Fibroblast of skin of abdomen (primary cell): Measurements from ENCODE around the gene DLL4. TPM values are rescaled to one million over a fixed set of nuclear protein-coding genes. Genes with fewer than 3 reads are reported as not detected.

ENCODE experiments used
- DNase-seq: peaks from one replicate; pipeline ENCODE4 v3.0.0-alpha.2; 2013
- polyA plus RNA-seq, 2 experiments: library from polyadenylated mRNA; unstranded; fragments of 120-200 nt; gene quantifications; one replicate each; pipeline ENCODE4 v1.2.1, GENCODE V29; 2013; ENCODE audit not compliant: insufficient read length in 2 of 2

DLL4 gene
- polyA plus RNA-seq (2013, experiment 1 of 2; ENCODE audit: insufficient read length): 0.04 TPM
- polyA plus RNA-seq (2013, experiment 2 of 2; ENCODE audit: insufficient read length): 0.04 TPM

- peak; percentile 23 for DNase-seq
Measured at GRCh38 chr15:40928821-40929659, at the start of gene DLL4. TSS of gene DLL4 (plus strand) at chr15:40929340. CDS start at chr15:40929669, 329 bp downstream.

- DNase-seq: no peak
Measured at GRCh38 chr15:40879609-40880008, 49.5 kb upstream of the DLL4 start.

DNA sequence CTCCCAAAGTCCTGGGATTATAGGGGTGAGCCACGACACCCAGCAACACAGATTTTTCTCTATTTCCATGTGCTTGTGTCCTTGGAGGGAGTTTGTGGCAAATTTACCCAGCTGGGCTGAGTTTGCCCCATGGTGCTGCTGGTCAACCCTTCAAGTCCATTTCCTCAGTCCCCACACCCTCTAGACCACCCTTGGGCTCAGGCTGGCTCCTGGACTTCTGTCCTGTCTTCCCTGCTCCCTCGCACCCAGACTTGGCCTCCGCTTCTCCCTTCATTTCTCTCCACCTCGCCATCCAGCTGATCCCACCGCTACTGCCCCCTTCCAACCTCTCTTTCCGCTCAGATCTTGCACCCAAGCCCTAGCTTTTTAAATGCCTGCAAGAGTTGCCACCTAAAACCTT lies 47.8 kb upstream of the DLL4 start:
- DNase-seq: no peak

GRCh38 chr15:40886586-40886985 lies 42.6 kb upstream of the DLL4 start:
- DNase-seq: no peak

- DNase-seq: no peak
Measured at GRCh38 chr15:40889112-40889511, 40.0 kb upstream of the DLL4 start.

GRCh38 chr15:40891138-40891537 lies 38.0 kb upstream of the DLL4 start:
- no peak for DNase-seq

GRCh38 chr15:40891810-40892446 lies 37.2 kb upstream of the DLL4 start:
- peak; percentile 33 for DNase-seq

- DNase-seq: no peak
Measured at GRCh38 chr15:40892447-40893012, 36.6 kb upstream of the DLL4 start.

GRCh38 chr15:40893019-40893670 lies 36.0 kb upstream of the DLL4 start:
- DNase-seq: no peak

DNA sequence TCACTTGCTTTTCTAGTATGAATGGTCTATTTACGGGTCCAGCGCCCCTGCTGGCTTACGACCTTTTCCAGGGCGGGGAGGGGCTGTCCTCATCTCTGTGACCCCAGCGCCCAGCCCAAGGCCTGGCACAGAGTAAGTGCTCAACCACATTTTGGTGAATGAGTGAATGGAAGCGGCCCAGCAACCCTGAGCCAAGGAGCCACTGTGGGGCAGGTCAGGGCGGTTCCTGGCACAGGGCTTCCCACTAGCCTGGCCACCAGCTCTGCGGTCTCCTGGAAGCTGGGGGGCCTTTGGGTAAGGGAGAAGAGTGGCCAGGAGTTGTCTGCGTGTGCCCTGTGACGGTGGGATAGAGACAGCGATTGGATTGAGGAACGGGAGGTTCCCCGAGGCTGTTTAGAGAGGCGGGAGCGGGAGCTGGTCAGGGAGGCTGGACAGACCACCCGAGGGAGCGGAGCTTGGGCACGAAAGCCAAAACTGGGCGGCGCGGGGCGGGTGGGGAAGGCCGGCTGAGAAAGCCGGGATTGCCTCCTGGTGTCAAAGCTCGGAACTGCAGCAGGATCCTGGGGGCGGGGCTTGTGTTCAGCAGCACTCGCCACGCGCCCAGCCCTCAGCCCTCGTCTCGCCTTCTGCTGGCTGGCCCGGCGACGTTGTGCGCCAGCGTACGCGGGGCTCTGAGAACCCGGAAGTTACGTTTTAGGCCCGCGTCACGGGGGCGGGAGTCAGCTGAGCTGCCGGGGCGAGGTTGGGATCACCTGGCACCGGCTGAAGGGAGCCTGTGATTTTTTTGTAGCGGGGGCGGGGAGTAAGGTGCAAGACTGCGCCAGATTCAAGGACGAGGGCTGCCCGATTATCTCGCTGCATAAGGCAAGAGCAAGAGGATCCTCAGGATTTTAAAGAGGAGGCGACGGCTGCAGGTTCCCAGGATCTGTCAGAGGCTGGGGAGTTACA lies 35.1 kb upstream of the DLL4 start, which contains the start of gene VPS18:
TSS of gene VPS18 (plus strand) at position 718 of the 948 bp plus-strand sequence. CDS start 319 bp downstream, outside the sequence.
- DNase-seq: peak; percentile 96

GRCh38 chr15:40894681-40895448 lies 34.3 kb upstream of the DLL4 start:
- DNase-seq: peak; percentile 75

GRCh38 chr15:40899536-40900207 lies 29.5 kb upstream of the DLL4 start:
- DNase-seq: no peak

DNA sequence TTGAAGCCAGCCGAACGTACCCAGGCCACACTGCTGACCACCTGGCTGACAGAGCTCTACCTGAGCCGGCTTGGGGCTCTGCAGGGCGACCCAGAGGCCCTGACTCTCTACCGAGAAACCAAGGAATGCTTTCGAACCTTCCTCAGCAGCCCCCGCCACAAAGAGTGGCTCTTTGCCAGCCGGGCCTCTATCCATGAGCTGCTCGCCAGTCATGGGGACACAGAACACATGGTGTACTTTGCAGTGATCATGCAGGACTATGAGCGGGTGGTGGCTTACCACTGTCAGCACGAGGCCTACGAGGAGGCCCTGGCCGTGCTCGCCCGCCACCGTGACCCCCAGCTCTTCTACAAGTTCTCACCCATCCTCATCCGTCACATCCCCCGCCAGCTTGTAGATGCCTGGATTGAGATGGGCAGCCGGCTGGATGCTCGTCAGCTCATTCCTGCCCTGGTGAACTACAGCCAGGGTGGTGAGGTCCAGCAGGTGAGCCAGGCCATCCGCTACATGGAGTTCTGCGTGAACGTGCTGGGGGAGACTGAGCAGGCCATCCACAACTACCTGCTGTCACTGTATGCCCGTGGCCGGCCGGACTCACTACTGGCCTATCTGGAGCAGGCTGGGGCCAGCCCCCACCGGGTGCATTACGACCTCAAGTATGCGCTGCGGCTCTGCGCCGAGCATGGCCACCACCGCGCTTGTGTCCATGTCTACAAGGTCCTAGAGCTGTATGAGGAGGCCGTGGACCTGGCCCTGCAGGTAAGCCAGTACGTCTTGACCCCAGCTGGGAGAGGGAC lies 28.7 kb upstream of the DLL4 start:
- DNase-seq: no peak

- no peak for DNase-seq
Measured at GRCh38 chr15:40901053-40901443, 28.1 kb upstream of the DLL4 start.

GRCh38 chr15:40902605-40903561 lies 26.3 kb upstream of the DLL4 start:
- no peak for DNase-seq

DNA sequence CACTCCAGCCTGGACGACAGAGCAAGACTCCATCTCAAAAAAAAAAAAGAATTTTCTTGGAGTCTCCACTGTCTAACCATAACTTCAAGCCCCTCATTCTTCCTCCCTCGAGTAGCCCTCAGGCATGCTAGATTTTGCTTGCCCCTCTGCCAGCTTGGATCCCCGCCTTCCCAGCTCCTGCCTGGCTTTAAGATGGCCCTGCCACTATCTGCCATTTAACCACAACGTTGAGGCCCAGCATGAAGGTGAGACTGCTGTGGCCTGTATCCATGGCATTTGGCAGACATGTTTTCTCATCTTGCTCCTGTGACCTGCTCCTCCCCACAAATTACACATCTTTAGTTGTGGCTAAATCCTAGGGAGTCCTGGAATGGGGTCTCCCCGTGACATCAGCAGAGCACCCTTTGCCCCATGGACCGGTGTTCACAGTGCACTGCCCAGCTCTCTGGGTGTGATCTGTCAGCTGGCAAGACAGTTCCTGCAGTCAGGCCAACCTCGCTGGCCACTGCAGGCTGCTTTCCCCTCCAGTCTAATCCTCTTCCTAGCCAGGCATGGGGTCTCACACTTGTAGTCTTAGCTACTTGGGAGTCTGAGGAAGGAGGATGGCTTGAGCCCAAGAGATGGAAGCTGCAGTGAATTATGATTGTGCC lies 24.5 kb upstream of the DLL4 start:
- no peak for DNase-seq
